ENCODE data around the gene EML4.

The EML4 gene

DNA sequence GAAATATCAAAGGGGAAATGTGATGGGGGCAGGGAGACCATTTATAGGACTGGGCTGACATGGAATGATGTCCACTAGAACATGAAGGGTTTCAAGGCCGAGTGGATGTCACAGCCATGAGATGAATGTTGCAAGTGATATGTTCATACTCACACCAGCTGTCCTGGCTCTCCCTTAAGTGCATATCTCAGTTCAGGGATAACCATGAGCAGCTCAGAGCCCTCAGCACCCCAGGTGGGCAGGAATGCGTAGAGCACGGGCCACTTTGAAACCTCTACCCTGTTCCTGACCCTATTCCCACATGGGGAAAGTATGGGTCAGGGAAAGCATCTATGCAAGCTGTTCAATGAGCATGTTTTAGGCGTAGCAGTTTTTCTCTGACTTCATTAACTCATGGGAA lies 12.4 kb upstream of the EML4 start:
- Histone ChIP-seq H3K36me3 (no peaks in the 10 kb centered on the region), H3K27ac (no peak overlapping the region), H3K9me3 (no peaks in the 10 kb centered on the region), H3K27me3 (no peaks in the 10 kb centered on the region), H3K4me1 (no peaks in the 10 kb centered on the region), H3K4me3 (no peak overlapping the region)
- intact Hi-C loops (cut with DNase I; ENCODE audit: low total_unique reads) = no loop called here
- TF ChIP-seq, protein P1, sequence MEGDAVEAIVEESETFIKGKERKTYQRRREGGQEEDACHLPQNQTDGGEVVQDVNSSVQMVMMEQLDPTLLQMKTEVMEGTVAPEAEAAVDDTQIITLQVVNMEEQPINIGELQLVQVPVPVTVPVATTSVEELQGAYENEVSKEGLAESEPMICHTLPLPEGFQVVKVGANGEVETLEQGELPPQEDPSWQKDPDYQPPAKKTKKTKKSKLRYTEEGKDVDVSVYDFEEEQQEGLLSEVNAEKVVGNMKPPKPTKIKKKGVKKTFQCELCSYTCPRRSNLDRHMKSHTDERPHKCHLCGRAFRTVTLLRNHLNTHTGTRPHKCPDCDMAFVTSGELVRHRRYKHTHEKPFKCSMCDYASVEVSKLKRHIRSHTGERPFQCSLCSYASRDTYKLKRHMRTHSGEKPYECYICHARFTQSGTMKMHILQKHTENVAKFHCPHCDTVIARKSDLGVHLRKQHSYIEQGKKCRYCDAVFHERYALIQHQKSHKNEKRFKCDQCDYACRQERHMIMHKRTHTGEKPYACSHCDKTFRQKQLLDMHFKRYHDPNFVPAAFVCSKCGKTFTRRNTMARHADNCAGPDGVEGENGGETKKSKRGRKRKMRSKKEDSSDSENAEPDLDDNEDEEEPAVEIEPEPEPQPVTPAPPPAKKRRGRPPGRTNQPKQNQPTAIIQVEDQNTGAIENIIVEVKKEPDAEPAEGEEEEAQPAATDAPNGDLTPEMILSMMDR (IDR thresholded peaks at IDR 0.05) = no peak
- DNase-seq = no peak

DNA sequence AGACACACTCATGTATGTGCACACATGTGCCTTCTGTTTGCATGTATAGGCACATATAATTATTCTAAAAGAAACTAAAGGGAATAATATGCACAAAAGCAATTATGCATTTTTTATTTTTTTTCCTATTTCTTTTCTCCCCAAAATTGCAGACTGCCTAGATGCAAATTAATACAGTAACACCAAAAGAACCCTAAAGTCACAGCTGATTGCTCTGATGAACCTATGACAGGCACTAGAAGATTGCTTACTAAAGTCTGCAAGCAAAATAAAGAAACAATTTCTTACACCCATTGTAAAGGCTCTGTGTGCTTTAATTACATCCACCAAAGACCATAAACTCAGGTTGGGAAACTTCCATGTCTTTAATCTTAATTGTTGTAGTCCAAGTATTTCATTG lies 7.7 kb upstream of the EML4 start:
- Histone ChIP-seq H3K4me3 (no peak overlapping the region), H3K36me3 (no peaks in the 10 kb centered on the region), H3K27ac (no peak overlapping the region), H3K27me3 (no peaks in the 10 kb centered on the region), H3K9me3 (no peaks in the 10 kb centered on the region), H3K4me1 (no peaks in the 10 kb centered on the region)
- no peak for DNase-seq
- TF ChIP-seq, protein P1 (IDR thresholded peaks at IDR 0.05) = no peak
- intact Hi-C loops (cut with DNase I; ENCODE audit: low total_unique reads) = no loop called here

DNA sequence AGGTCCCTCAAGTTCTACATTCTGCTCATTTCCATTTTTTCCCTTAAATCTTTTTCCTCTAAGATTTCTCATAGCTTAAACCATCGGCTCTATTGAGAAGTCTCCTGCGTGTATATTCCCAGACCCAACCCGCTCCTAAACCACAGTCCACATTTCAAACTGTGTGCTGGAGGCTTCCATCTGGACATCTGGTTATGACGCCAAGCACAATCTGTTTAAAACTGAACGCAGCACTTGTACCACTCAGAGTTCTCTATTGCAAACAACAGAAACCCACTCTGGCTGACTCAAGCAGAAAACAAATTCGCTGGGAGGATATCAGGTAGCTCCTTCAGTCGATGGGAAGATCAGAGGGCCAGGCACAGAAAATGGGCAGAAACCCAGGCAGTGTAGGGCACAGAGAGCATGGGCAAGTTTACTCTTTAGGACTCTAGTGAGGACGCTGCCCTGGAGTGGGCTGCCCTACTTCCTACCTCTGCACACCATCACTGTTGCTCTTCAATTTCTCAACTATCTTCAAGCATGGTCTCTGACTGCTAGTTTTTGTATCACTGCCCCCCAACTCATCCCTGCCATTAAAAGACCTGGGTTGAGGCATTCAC lies 5.6 kb upstream of the EML4 start:
- Histone ChIP-seq H3K27ac (no peak overlapping the region), H3K9me3 (no peaks in the 10 kb centered on the region), H3K36me3 (no peaks in the 10 kb centered on the region), H3K27me3 (no peaks in the 10 kb centered on the region), H3K4me1 (peaks cover 0 to 5% (median 0%) of the 10 kb centered on the region in 4 donors), H3K4me3 (no peak overlapping the region)
- TF ChIP-seq, protein P1 (IDR thresholded peaks at IDR 0.05) = no peak
- DNase-seq = no peak
- intact Hi-C loops (cut with DNase I; ENCODE audit: low total_unique reads) = no loop called here

DNA sequence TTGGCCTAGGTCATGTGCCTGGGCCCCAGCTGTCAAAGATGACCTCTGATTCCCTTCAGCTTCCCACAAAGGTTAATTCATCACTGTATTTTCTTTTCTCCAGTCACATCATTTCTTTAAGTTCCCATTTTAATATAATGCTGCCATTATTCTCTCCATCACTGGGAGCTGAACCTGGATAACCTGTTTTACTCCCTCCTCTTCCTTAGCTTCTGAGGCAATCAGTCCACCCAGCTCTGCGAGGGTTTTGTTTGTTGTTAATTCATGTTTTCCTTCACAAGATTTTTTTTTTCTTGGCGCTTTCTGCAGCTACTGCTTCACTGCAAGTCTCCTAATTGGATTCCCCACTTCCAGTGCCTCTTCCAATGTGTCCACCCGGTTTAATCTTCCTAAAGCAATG lies 5.1 kb upstream of the EML4 start:
- H3K4me3 ChIP-seq = no peak overlapping the region
- H3K9me3 ChIP-seq = no peaks in the 10 kb centered on the region
- H3K4me1 ChIP-seq = peaks cover 0 to 8% (median 0%) of the 10 kb centered on the region in 4 donors
- no peak for DNase-seq
- TF ChIP-seq, protein P1 (IDR thresholded peaks at IDR 0.05) = no peak
- H3K36me3 ChIP-seq = no peaks in the 10 kb centered on the region
- intact Hi-C loops (cut with DNase I; ENCODE audit: low total_unique reads) = no loop called here
- no peaks in the 10 kb centered on the region for H3K27me3 ChIP-seq
- H3K27ac ChIP-seq = no peak overlapping the region

DNA sequence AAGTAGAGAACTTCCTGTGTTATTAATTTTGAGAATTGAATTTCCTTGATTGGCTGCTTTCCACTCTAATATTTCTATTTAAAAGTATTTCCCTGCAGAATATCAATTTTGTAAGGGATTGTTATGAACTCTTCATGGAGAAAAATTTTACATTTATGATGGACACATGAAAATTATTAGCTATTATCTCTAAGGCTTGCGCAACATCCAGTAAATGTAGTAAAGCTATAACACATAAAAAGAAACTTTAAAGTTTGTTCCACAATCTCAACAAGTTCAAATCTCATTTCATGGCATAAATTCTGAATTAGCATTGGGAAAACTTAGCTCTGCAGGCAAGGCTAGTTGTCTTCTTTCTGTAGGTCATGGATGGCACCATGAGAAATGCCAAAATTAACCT lies 4.2 kb upstream of the EML4 start:
- intact Hi-C loops (cut with DNase I; ENCODE audit: low total_unique reads) = no loop called here
- no peak for DNase-seq
- TF ChIP-seq, protein P1 (IDR thresholded peaks at IDR 0.05) = no peak

DNA sequence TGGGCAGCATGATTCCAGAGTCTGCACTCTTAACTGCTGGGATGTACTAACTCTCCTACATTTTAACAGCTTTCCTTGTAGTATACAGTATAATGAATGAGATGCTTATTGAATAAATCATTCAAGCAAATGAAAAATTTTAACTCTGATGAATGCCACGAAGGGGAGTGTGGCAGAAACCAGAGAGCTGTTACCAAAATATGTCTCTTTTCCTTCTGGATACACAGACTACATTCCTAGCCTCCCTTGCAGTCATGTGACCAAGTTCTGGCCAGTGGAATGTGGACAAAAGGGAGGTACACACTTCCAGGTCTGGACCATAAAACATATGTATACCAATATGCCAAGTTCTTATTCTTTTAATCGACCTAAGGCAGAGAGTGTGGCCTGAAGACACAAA lies 1.7 kb upstream of the EML4 start:
- Histone ChIP-seq H3K36me3 (no peaks in the 10 kb centered on the region), H3K9me3 (no peaks in the 10 kb centered on the region), H3K27me3 (no peaks in the 10 kb centered on the region), H3K4me3 (no peak overlapping the region), H3K4me1 (peaks cover 0 to 32% (median 12%) of the 10 kb centered on the region in 4 donors), H3K27ac (no peak overlapping the region)
- no peak for DNase-seq
- intact Hi-C loops (cut with DNase I; ENCODE audit: low total_unique reads) = no loop called here
- TF ChIP-seq, protein P1 (IDR thresholded peaks at IDR 0.05) = no peak

More for the DNA sequence above, 4.2 kb upstream of the EML4 start:
- no peak overlapping the region for H3K4me3 ChIP-seq
- peaks cover 0 to 11% (median 0%) of the 10 kb centered on the region in 4 donors for H3K4me1 ChIP-seq
- no peaks in the 10 kb centered on the region for H3K36me3 ChIP-seq
- no peak overlapping the region for H3K27ac ChIP-seq
- no peaks in the 10 kb centered on the region for H3K27me3 ChIP-seq
- H3K9me3 ChIP-seq = no peaks in the 10 kb centered on the region
